ENCODE data around the gene AK9. TPM values are rescaled to one million over a fixed set of nuclear protein-coding genes. Genes with fewer than 3 reads are reported as not detected.

AK9 gene
- total and polyA plus RNA-seq, 10 of the 15 experiments (the other 5 are each of a cell fraction or from before 2014, with no cell fraction given) = 2.1 to 7.4 (median 4.2) TPM

DNA sequence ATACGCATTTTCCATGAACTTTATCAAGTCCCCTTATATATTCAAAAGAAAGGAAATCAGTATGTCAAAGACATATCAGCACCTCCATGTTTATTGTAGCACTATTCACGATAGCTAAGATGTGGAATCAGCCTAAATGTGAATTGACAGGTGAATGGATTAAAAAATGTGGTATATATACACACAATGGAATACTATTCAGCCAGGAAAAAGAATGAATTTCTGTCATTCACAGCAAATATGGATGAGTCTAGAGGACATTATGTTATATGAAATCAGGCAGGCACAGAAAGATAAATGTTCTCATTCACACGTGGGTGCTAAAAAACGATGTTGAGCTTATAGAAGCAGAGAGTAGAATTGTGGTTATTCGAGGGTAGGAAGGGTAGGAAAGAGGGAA is 5.4 kb upstream of the AK9 start (continued):
- TF ChIP-seq, protein P1, sequence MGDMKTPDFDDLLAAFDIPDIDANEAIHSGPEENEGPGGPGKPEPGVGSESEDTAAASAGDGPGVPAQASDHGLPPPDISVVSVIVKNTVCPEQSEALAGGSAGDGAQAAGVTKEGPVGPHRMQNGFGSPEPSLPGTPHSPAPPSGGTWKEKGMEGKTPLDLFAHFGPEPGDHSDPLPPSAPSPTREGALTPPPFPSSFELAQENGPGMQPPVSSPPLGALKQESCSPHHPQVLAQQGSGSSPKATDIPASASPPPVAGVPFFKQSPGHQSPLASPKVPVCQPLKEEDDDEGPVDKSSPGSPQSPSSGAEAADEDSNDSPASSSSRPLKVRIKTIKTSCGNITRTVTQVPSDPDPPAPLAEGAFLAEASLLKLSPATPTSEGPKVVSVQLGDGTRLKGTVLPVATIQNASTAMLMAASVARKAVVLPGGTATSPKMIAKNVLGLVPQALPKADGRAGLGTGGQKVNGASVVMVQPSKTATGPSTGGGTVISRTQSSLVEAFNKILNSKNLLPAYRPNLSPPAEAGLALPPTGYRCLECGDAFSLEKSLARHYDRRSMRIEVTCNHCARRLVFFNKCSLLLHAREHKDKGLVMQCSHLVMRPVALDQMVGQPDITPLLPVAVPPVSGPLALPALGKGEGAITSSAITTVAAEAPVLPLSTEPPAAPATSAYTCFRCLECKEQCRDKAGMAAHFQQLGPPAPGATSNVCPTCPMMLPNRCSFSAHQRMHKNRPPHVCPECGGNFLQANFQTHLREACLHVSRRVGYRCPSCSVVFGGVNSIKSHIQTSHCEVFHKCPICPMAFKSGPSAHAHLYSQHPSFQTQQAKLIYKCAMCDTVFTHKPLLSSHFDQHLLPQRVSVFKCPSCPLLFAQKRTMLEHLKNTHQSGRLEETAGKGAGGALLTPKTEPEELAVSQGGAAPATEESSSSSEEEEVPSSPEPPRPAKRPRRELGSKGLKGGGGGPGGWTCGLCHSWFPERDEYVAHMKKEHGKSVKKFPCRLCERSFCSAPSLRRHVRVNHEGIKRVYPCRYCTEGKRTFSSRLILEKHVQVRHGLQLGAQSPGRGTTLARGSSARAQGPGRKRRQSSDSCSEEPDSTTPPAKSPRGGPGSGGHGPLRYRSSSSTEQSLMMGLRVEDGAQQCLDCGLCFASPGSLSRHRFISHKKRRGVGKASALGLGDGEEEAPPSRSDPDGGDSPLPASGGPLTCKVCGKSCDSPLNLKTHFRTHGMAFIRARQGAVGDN (IDR thresholded peaks at IDR 0.05) = no peak

DNA sequence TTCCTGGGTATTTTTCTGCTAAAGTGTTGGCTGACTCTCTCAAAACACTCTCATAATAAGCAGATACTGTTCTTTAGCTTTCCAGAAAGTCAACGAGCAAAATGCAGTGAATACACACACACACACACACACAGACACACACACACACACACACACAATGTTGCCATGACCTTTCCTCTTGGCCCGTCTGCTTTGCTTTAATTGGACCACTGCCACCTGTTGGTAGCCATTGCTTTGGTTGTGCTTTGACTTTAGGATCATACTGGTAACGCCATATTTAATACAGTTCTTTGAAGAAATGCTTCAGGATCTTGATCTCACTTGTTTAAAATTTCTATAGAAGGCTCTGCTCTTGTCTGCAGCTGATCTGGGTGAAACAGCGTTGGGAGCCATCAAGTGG is 4.5 kb upstream of the AK9 start:
- no TSS peak for BruUV-seq (replicated peaks)
- in situ Hi-C loops (cut with MboI) (loop anchor here (10.0 kb wide), 1 partner anchor 171 kb away; no protein-coding TSS in a partner anchor), intact Hi-C loops (cut with micrococcal nuclease; ENCODE audit: unreplicated experiment) (loop anchor here (2.0 to 10.0 kb wide), 2 partner anchors 169 to 489 kb away; partner anchors contain the start of gene CDC40)
- peaks cover 8% of the 10 kb centered on the region for H3K79me2 ChIP-seq (ENCODE audit: control insufficient read depth, insufficient read depth, low read length)
- RAD21 ChIA-PET (ENCODE audit: unreplicated experiment) = interaction anchor here (1.3 kb wide), 1 partner anchor 344 kb away, joined by 4 read pairs; no protein-coding TSS in a partner anchor
- H3K27ac ChIP-seq (ENCODE audit: control insufficient read depth, insufficient read depth) = no peak overlapping the region
- SMC1A ChIA-PET (ENCODE audit: uncharacterized antibody, unreplicated experiment) = interaction anchor here (0.6 to 1.9 kb wide), 3 partner anchors 99 to 264 kb away, joined by 4 to 5 read pairs (median 4); no protein-coding TSS in a partner anchor
- no peak overlapping the region for H3K4me2 ChIP-seq (ENCODE audit: control insufficient read depth, insufficient read depth)
- no peak overlapping the region for H3K9ac ChIP-seq (ENCODE audit: control insufficient read depth, insufficient read depth, low read length)
- POLR2A ChIA-PET = interaction anchor here (0.7 kb wide), 1 partner anchor 95 kb away, joined by 3 read pairs; no protein-coding TSS in a partner anchor
- no peaks in the 10 kb centered on the region for H3K36me3 ChIP-seq (ENCODE audit: control insufficient read depth in 2 of 2, insufficient read depth in 2 of 2, low read length in 1 of 2)
- DNase-seq (ENCODE audit: low read depth, low spot score) (no peak), ATAC-seq (no peak), FAIRE-seq (peak; percentile 80)
- H3K4me1 ChIP-seq (ENCODE audit: control insufficient read depth, insufficient read depth, low read length) = peaks cover 5% of the 10 kb centered on the region
- WGBS (ENCODE audit: insufficient coverage, insufficient replicate concordance, low lambda C conversion rate, missing lambda C conversion rate) = 56% methylated on average over 4 of the region's 4 CpGs
- CTCF ChIA-PET = interaction anchor here (0.8 to 5.1 kb wide), 5 partner anchors 9 to 344 kb away, joined by 3 to 41 read pairs (median 4); no protein-coding TSS in a partner anchor
- no peaks in the 10 kb centered on the region for H3K9me3 ChIP-seq (replicated peaks; ENCODE audit: control insufficient read depth, insufficient read depth, low read length)
- H4K20me1 ChIP-seq (ENCODE audit: control insufficient read depth, insufficient read depth) = no peaks in the 10 kb centered on the region
- no peak overlapping the region for H2AFZ ChIP-seq (ENCODE audit: control insufficient read depth, low read depth, low read length)
- no peaks in the 10 kb centered on the region for H3K27me3 ChIP-seq (replicated peaks in 1 of 2; ENCODE audit: control insufficient read depth in 2 of 2, insufficient read depth in 2 of 2, low read length in 1 of 2)
- H3K4me3 ChIP-seq = no peak overlapping the region
- TF ChIP-seq, protein P2, sequence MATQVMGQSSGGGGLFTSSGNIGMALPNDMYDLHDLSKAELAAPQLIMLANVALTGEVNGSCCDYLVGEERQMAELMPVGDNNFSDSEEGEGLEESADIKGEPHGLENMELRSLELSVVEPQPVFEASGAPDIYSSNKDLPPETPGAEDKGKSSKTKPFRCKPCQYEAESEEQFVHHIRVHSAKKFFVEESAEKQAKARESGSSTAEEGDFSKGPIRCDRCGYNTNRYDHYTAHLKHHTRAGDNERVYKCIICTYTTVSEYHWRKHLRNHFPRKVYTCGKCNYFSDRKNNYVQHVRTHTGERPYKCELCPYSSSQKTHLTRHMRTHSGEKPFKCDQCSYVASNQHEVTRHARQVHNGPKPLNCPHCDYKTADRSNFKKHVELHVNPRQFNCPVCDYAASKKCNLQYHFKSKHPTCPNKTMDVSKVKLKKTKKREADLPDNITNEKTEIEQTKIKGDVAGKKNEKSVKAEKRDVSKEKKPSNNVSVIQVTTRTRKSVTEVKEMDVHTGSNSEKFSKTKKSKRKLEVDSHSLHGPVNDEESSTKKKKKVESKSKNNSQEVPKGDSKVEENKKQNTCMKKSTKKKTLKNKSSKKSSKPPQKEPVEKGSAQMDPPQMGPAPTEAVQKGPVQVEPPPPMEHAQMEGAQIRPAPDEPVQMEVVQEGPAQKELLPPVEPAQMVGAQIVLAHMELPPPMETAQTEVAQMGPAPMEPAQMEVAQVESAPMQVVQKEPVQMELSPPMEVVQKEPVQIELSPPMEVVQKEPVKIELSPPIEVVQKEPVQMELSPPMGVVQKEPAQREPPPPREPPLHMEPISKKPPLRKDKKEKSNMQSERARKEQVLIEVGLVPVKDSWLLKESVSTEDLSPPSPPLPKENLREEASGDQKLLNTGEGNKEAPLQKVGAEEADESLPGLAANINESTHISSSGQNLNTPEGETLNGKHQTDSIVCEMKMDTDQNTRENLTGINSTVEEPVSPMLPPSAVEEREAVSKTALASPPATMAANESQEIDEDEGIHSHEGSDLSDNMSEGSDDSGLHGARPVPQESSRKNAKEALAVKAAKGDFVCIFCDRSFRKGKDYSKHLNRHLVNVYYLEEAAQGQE (IDR thresholded peaks at IDR 0.05; ENCODE audit: low read depth, low read length) = no peak
- TF ChIP-seq SP1 (IDR thresholded peaks at IDR 0.05; ENCODE audit: low read depth, low read length) (no peak), ZNF207 (IDR thresholded peaks at IDR 0.05; ENCODE audit: borderline replicate concordance) (no peak), TCF12 (IDR thresholded peaks at IDR 0.05; ENCODE audit: low read depth, low read length) (no peak), SPI1 (IDR thresholded peaks at IDR 0.05; ENCODE audit: borderline replicate concordance, insufficient read depth, low read depth, low read length) (no peak), YBX1 (IDR thresholded peaks at IDR 0.05) (no peak), POU2F2 (IDR thresholded peaks at IDR 0.05; ENCODE audit: borderline replicate concordance, low read depth, low read length) (no peak)
- TF ChIP-seq, protein P3, sequence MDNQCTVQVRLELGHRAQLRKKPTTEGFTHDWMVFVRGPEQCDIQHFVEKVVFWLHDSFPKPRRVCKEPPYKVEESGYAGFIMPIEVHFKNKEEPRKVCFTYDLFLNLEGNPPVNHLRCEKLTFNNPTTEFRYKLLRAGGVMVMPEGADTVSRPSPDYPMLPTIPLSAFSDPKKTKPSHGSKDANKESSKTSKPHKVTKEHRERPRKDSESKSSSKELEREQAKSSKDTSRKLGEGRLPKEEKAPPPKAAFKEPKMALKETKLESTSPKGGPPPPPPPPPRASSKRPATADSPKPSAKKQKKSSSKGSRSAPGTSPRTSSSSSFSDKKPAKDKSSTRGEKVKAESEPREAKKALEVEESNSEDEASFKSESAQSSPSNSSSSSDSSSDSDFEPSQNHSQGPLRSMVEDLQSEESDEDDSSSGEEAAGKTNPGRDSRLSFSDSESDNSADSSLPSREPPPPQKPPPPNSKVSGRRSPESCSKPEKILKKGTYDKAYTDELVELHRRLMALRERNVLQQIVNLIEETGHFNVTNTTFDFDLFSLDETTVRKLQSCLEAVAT (IDR thresholded peaks at IDR 0.05) = 0 out of 2 replicates have a peak, but pooled peaks have one; percentile 20
- TF ChIP-seq, protein P4, sequence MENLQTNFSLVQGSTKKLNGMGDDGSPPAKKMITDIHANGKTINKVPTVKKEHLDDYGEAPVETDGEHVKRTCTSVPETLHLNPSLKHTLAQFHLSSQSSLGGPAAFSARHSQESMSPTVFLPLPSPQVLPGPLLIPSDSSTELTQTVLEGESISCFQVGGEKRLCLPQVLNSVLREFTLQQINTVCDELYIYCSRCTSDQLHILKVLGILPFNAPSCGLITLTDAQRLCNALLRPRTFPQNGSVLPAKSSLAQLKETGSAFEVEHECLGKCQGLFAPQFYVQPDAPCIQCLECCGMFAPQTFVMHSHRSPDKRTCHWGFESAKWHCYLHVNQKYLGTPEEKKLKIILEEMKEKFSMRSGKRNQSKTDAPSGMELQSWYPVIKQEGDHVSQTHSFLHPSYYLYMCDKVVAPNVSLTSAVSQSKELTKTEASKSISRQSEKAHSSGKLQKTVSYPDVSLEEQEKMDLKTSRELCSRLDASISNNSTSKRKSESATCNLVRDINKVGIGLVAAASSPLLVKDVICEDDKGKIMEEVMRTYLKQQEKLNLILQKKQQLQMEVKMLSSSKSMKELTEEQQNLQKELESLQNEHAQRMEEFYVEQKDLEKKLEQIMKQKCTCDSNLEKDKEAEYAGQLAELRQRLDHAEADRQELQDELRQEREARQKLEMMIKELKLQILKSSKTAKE (IDR thresholded peaks at IDR 0.05; ENCODE audit: low read depth, poor library complexity, severe bottlenecking) = no peak

Measured in GM12878 (cell line).